Mesenchymal stem cell (in vitro differentiated cells and primary cell): ENCODE measurements around the gene LHFPL6.

Experiments
- DNase-seq: peaks from one replicate; pipeline ENCODE4 v3.0.0-alpha.2; 2013
- H2AFZ ChIP-seq: one replicate; pipeline ENCODE4 v1.6.1; 2013; ENCODE audit warnings: low read depth, mild to moderate bottlenecking, control low read depth, inconsistent platforms, low read length, moderate library complexity
- H2AK5ac ChIP-seq: 2 replicates; pipeline ENCODE4 v1.6.1; 2013; ENCODE audit warnings: low read length, moderate library complexity, mild to moderate bottlenecking, inconsistent platforms; ENCODE audit not compliant: severe bottlenecking
- H2BK120ac ChIP-seq: one replicate; pipeline ENCODE4 v1.6.1; 2013; ENCODE audit warnings: low read depth, mild to moderate bottlenecking, inconsistent platforms, low read length, moderate library complexity
- H2BK12ac ChIP-seq, 2 experiments: one replicate each; pipeline ENCODE4 v1.6.1; 2013; ENCODE audit warnings: inconsistent platforms in 2 of 2, low read length in 2 of 2, mild to moderate bottlenecking in 2 of 2, moderate library complexity in 2 of 2, control low read depth in 1 of 2
- H2BK15ac ChIP-seq: one replicate; pipeline ENCODE4 v1.6.1; 2013; ENCODE audit warnings: mild to moderate bottlenecking, low read depth, inconsistent platforms; ENCODE audit not compliant: poor library complexity, severe bottlenecking
- H2BK5ac ChIP-seq: 2 replicates; pipeline ENCODE4 v1.6.1; 2013; ENCODE audit warnings: low read depth, mild to moderate bottlenecking, low read length, control low read depth, inconsistent platforms; ENCODE audit not compliant: poor library complexity, severe bottlenecking
- H3K14ac ChIP-seq, 2 experiments: one replicate each; pipeline ENCODE4 v1.6.1; 2013; ENCODE audit warnings: inconsistent platforms in 2 of 2, low read length in 2 of 2, control low read depth in 1 of 2, mild to moderate bottlenecking in 1 of 2, moderate library complexity in 1 of 2
- H3K18ac ChIP-seq, 2 experiments: one replicate each; pipeline ENCODE4 v1.6.1; 2013; ENCODE audit warnings: inconsistent platforms in 2 of 2, low read length in 2 of 2, control low read depth in 1 of 2, low read depth in 1 of 2, mild to moderate bottlenecking in 1 of 2
- H3K23ac ChIP-seq, 2 experiments: one replicate each; pipeline ENCODE4 v1.6.1; 2013; ENCODE audit warnings: inconsistent platforms in 2 of 2, low read length in 2 of 2, mild to moderate bottlenecking in 2 of 2, moderate library complexity in 2 of 2, control low read depth in 1 of 2
- H3K27ac ChIP-seq: 2 replicates; pipeline ENCODE4 v1.5.1; 2013; ENCODE audit warnings: mild to moderate bottlenecking, moderate library complexity, low read length, control low read depth, inconsistent platforms; ENCODE audit not compliant: poor library complexity, severe bottlenecking
- H3K27me3 ChIP-seq, 2 experiments: 2 replicates each; pipeline versions ENCODE4 v1.6.1 to v1.7.0; 2013; ENCODE audit warnings: low read length in 2 of 2, mild to moderate bottlenecking in 2 of 2, moderate library complexity in 2 of 2, control low read depth in 1 of 2, inconsistent platforms in 1 of 2; ENCODE audit not compliant: control insufficient read depth in 1 of 2, insufficient read depth in 1 of 2
- H3K36me3 ChIP-seq, 2 experiments: 2 replicates each; pipeline versions ENCODE4 v1.6.1 to v1.7.0; 2013; ENCODE audit warnings: low read length in 2 of 2, control low read depth in 1 of 2, inconsistent platforms in 1 of 2, low read depth in 1 of 2, mild to moderate bottlenecking in 1 of 2; ENCODE audit not compliant: insufficient read depth in 2 of 2, control insufficient read depth in 1 of 2
- H3K4ac ChIP-seq, 2 experiments: one replicate each; pipeline ENCODE4 v1.6.1; 2013; ENCODE audit warnings: inconsistent platforms in 2 of 2, low read length in 2 of 2, mild to moderate bottlenecking in 2 of 2, moderate library complexity in 2 of 2, control low read depth in 1 of 2, low read depth in 1 of 2
- H3K4me1 ChIP-seq: 2 replicates; pipeline ENCODE4 v1.6.1; 2013; ENCODE audit warnings: low read depth, low read length, control low read depth; ENCODE audit not compliant: control insufficient read depth, insufficient read depth
- H3K4me2 ChIP-seq: 2 replicates; pipeline ENCODE4 v1.6.1; 2013; ENCODE audit warnings: low read length, mild to moderate bottlenecking, inconsistent platforms; ENCODE audit not compliant: poor library complexity, severe bottlenecking
- H3K4me3 ChIP-seq, 2 experiments: 2 replicates each; pipeline versions ENCODE4 v1.5.1 to v1.7.0; 2013; ENCODE audit warnings: low read length in 2 of 2, mild to moderate bottlenecking in 2 of 2, control low read depth in 1 of 2, low read depth in 1 of 2; ENCODE audit not compliant: insufficient read depth in 1 of 2
- H3K79me1 ChIP-seq: replicated peaks from 2 replicates; pipeline ENCODE4 v1.6.1; 2013; ENCODE audit warnings: mild to moderate bottlenecking, control low read depth, low read length, inconsistent platforms; ENCODE audit not compliant: poor library complexity, severe bottlenecking
- H3K9ac ChIP-seq: 2 replicates; pipeline ENCODE4 v1.7.0; 2013; ENCODE audit warnings: mild to moderate bottlenecking, low read length, moderate library complexity
- H3K9me3 ChIP-seq: 2 replicates; pipeline ENCODE4 v1.7.0; 2013; ENCODE audit warnings: mild to moderate bottlenecking, low read length; ENCODE audit not compliant: control insufficient read depth
- H4K8ac ChIP-seq: one replicate; pipeline ENCODE4 v1.6.1; 2013; ENCODE audit warnings: inconsistent platforms, mild to moderate bottlenecking, low read length, moderate library complexity
- H4K91ac ChIP-seq: one replicate; pipeline ENCODE4 v1.6.1; 2013; ENCODE audit warnings: mild to moderate bottlenecking, low read length, inconsistent platforms
- WGBS: methylation state at CpG from one replicate; pipeline ENCODE4 v1.1.7; 2013; ENCODE audit warnings: mixed read lengths; 5-methylcytosine and 5-hydroxymethylcytosine counted together

The LHFPL6 gene

GRCh38 chr13:39533651-39534150, 69.3 kb downstream of the LHFPL6 start:
- peaks cover 7% of the 10 kb centered on the region for H3K79me1 ChIP-seq
- H3K23ac ChIP-seq = no peak overlapping the region
- no peak overlapping the region for H2AK5ac ChIP-seq
- no peak overlapping the region for H3K27ac ChIP-seq
- no peak overlapping the region for H2BK120ac ChIP-seq
- no peaks in the 10 kb centered on the region for H3K27me3 ChIP-seq
- H4K91ac ChIP-seq = no peak overlapping the region
- H3K4me2 ChIP-seq = no peak overlapping the region
- H2BK5ac ChIP-seq = no peak overlapping the region
- no peak overlapping the region for H3K4ac ChIP-seq
- H2BK15ac ChIP-seq = no peak overlapping the region
- no peak overlapping the region for H3K18ac ChIP-seq
- H3K4me3 ChIP-seq = no peak overlapping the region
- no peak overlapping the region for H2BK12ac ChIP-seq
- H3K9ac ChIP-seq = no peak overlapping the region
- no peak overlapping the region for H4K8ac ChIP-seq
- no peak overlapping the region for H2AFZ ChIP-seq
- no peaks in the 10 kb centered on the region for H3K9me3 ChIP-seq
- H3K14ac ChIP-seq = no peak overlapping the region
- H3K36me3 ChIP-seq = no peaks in the 10 kb centered on the region
- whole genome bisulfite sequencing = 83% methylated on average over 1 of the region's 3 CpGs
- H3K4me1 ChIP-seq = peaks cover 2% of the 10 kb centered on the region
- DNase-seq = no peak

GRCh38 chr13:39531646-39532045, 71.3 kb downstream of the LHFPL6 start:
- H2AK5ac ChIP-seq = no peak overlapping the region
- H3K36me3 ChIP-seq = no peaks in the 10 kb centered on the region
- no peak overlapping the region for H3K4me2 ChIP-seq
- H2AFZ ChIP-seq = no peak overlapping the region
- H4K91ac ChIP-seq = no peak overlapping the region
- H3K27ac ChIP-seq = peak overlapping the region; percentile 38
- H3K23ac ChIP-seq = no peak overlapping the region
- no peak overlapping the region for H3K4ac ChIP-seq
- peak overlapping the region in 1 of 2 experiments; percentile 12 for H3K4me3 ChIP-seq
- H3K27me3 ChIP-seq = no peaks in the 10 kb centered on the region
- 77% methylated on average over 5 of the region's 6 CpGs for WGBS
- no peak overlapping the region for H3K18ac ChIP-seq
- H3K9me3 ChIP-seq = no peaks in the 10 kb centered on the region
- H3K4me1 ChIP-seq = peaks cover 2% of the 10 kb centered on the region
- peaks cover 6% of the 10 kb centered on the region for H3K79me1 ChIP-seq
- H4K8ac ChIP-seq = no peak overlapping the region
- H3K9ac ChIP-seq = peak overlapping the region; percentile 26
- no peak overlapping the region for H2BK5ac ChIP-seq
- DNase-seq = peak; percentile 14
- H2BK12ac ChIP-seq = no peak overlapping the region
- no peak overlapping the region for H3K14ac ChIP-seq
- no peak overlapping the region for H2BK15ac ChIP-seq
- no peak overlapping the region for H2BK120ac ChIP-seq

GRCh38 chr13:39530916-39531315, 72.1 kb downstream of the LHFPL6 start:
- Histone ChIP-seq H3K18ac (no peak overlapping the region), H3K9ac (no peak overlapping the region), H3K27me3 (no peaks in the 10 kb centered on the region), H2AK5ac (no peak overlapping the region), H4K8ac (no peak overlapping the region), H3K9me3 (no peaks in the 10 kb centered on the region), H3K4me3 (peak overlapping the region in 1 of 2 experiments; percentile 12), H3K4ac (no peak overlapping the region), H2BK120ac (no peak overlapping the region), H3K23ac (no peak overlapping the region), H4K91ac (no peak overlapping the region), H3K36me3 (no peaks in the 10 kb centered on the region), H3K14ac (no peak overlapping the region), H2BK15ac (no peak overlapping the region), H2BK5ac (no peak overlapping the region), H2BK12ac (no peak overlapping the region), H3K4me2 (no peak overlapping the region), H3K4me1 (peaks cover 2% of the 10 kb centered on the region), H3K27ac (no peak overlapping the region), H2AFZ (no peak overlapping the region), H3K79me1 (peaks cover 2% of the 10 kb centered on the region)
- DNase-seq = no peak
- WGBS = 60% methylated on average over 1 of the region's 3 CpGs

GRCh38 chr13:39528661-39528980, 74.4 kb downstream of the LHFPL6 start:
- no peak overlapping the region for H3K4me2 ChIP-seq
- H3K4me3 ChIP-seq = peak overlapping the region in 1 of 2 experiments; percentile 41
- no peak overlapping the region for H3K4ac ChIP-seq
- H3K79me1 ChIP-seq = peaks cover 1% of the 10 kb centered on the region
- no peak overlapping the region for H2BK12ac ChIP-seq
- H3K18ac ChIP-seq = no peak overlapping the region
- H2AFZ ChIP-seq = no peak overlapping the region
- H3K4me1 ChIP-seq = peaks cover 2% of the 10 kb centered on the region
- WGBS = 63% methylated on average over 3 of the region's 3 CpGs
- peak overlapping the region; percentile 91 for H3K27ac ChIP-seq
- no peaks in the 10 kb centered on the region for H3K27me3 ChIP-seq
- H3K9ac ChIP-seq = peak overlapping the region; percentile 76
- no peak overlapping the region for H4K8ac ChIP-seq
- no peak overlapping the region for H4K91ac ChIP-seq
- no peaks in the 10 kb centered on the region for H3K9me3 ChIP-seq
- no peak overlapping the region for H3K23ac ChIP-seq
- no peak for DNase-seq
- H2AK5ac ChIP-seq = no peak overlapping the region
- no peak overlapping the region for H2BK5ac ChIP-seq
- no peak overlapping the region for H2BK120ac ChIP-seq
- no peak overlapping the region for H2BK15ac ChIP-seq
- H3K14ac ChIP-seq = no peak overlapping the region
- H3K36me3 ChIP-seq = no peaks in the 10 kb centered on the region
